Muscle of arm (tissue), 12 donors: ENCODE data around the gene PKP4. TPM values are rescaled to one million over a fixed set of nuclear protein-coding genes. Genes with fewer than 3 reads are reported as not detected.

Source experiments
- DNase-seq: peaks from one replicate; pipeline ENCODE4 v3.0.0-alpha.2; 2013
- polyA plus RNA-seq, 12 donors: library from polyadenylated mRNA; unstranded; fragments of 120-200 nt; gene quantifications; one replicate each; pipeline ENCODE4 v1.2.1, GENCODE V29; 2013; ENCODE audit not compliant: insufficient read length in 12 of 12

Gene PKP4
- polyA plus RNA-seq, 12 donors = 20.8 to 64.5 (median 29.0) TPM; not detected in 1

- DNase-seq = no peak
Measured at GRCh38 chr2:158495175-158495574, 38.4 kb downstream of the PKP4 start.

GRCh38 chr2:158496986-158497385, 40.2 kb downstream of the PKP4 start:
- DNase-seq = no peak

DNA sequence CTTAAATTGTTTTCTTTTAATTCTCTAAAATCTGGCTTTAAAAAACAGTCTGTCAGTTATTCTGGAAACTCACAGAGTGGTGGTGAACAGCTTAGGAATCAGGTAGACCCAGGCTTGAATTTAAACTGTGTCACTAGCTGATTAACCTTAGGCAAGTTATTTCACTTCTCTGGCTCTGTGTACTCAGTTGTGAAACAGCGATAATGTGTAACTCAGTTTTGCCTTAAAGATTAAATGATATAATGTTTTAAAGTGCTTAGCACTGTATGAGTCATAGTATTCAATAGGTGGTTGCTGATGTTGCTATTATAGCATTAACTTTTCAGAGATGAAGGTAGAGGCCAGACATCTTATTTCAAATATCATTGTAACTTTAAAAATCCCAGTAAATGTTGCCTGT, 40.7 kb downstream of the PKP4 start:
- no peak for DNase-seq

DNA sequence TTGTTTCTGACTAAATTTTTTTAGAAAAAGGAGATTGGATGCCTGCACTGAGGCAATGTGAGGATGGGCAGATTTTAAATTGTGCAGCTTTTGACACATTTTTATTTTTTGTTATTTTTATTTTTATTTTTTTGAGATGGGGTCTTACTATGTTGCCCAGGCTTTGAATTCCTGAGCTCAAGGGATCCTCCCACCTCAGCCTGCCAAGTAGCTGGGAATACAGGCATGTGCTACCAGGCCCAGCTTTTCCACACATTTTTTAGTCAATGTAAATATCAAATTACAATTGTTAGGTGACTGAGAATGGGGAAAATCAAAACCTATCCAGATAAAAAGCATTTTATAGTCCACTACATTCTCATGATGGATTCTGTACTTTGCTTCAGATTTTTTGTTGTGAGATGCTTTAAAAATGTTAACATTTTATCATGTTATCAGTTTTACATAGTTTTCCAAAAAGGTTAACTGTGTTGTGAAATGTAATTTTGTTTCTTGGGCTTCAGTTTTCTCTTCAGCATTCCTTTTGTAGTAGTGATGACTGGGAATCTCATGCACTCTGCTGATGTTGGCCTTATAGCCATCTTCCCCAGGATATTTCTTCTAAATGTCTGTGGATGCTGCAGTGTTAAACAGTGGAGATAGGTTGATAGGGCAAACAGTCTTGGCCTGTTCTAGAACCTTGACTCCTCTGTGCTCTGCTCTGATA, 41.4 kb downstream of the PKP4 start:
- no peak for DNase-seq

GRCh38 chr2:158498749-158499136, 42.0 kb downstream of the PKP4 start:
- no peak for DNase-seq

DNA sequence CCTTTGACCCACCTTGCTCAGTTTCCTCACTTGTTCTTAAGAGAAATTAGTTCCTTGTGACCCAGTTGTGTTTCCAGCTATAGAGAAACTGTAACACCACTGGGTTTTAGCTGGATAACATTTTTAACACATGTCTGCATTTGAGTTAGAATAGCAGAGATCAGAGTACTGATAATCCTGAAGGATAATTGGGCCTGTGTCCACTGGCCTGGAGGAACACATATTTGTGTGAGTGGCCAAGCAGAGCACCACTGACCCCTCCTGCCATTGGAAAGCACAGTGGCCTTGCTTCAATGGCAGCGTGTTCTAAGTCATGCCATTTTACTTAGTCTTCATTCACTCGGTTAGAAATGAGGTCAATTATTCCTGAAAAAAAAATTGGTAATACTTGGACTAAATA, 42.6 kb downstream of the PKP4 start:
- no peak for DNase-seq

- DNase-seq = no peak
Measured at GRCh38 chr2:158500333-158500732, 43.6 kb downstream of the PKP4 start.

DNA sequence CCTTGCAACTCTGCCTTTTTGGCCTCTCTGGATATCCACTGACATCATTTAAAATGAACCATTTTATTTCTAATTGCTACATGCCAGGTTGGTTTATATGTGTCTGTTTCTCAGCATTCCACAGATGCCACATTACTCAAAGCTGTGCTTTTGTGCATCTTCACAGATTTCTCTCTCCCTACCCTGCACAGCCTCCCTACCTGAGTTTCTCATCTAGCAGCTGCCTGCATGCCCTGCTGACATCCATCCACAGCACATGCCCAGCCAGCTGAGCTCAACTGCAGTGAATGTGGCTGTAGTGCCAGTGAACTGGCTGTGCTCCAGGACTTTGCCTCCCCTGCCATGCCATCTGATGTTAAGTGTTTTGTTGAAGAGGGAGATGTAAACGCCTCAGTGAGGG, 44.5 kb downstream of the PKP4 start:
- DNase-seq = no peak

- peak; percentile 54 for DNase-seq
Measured at GRCh38 chr2:158502974-158503373, 46.2 kb downstream of the PKP4 start.

- DNase-seq = no peak
Measured at GRCh38 chr2:158504088-158504487, 47.3 kb downstream of the PKP4 start.

DNA sequence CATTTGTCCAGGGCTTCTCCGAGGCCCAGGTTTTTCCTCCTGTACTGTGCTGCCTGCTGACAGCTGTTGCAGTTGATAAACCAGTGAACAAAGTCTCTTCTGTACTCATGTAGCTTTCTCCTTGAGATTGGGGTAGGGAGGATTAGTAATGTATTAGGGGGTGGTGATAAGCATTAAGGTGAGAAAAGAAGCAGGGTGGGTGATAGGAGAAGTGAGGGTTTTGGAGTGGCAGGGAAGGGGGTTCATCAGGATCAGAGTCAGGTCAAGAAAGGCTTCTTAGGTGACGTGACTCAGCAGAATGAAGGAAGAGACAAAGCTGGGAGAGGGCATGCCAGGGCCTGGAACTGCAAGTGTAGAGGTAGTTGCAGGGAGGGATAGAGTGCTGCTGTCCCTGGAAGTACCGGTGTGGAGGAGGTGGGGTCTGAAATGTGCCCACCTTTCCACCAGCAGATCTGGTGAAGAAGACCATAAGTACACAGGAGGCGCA, 48.7 kb downstream of the PKP4 start:
- no peak for DNase-seq

DNA sequence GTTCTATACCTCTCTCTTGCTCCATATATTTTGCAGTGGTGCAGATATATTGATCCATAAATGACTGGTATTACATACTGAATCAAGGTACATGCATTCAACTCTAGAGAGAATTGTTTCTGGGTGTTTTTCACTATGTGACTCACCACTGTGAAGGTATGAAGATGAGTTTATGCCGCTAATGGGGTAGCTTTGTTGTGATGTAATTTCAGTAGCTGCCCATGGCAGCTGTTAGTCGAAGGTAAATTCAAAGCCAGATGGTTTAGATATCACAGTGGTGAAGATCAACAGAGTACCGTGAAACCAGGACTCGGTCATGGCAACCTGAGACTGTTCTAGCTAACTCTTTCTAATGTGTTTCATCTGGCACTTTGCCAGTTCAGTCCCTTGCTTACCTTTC, 50.4 kb downstream of the PKP4 start:
- DNase-seq = no peak

GRCh38 chr2:158507679-158508078, 50.9 kb downstream of the PKP4 start:
- DNase-seq = no peak

DNA sequence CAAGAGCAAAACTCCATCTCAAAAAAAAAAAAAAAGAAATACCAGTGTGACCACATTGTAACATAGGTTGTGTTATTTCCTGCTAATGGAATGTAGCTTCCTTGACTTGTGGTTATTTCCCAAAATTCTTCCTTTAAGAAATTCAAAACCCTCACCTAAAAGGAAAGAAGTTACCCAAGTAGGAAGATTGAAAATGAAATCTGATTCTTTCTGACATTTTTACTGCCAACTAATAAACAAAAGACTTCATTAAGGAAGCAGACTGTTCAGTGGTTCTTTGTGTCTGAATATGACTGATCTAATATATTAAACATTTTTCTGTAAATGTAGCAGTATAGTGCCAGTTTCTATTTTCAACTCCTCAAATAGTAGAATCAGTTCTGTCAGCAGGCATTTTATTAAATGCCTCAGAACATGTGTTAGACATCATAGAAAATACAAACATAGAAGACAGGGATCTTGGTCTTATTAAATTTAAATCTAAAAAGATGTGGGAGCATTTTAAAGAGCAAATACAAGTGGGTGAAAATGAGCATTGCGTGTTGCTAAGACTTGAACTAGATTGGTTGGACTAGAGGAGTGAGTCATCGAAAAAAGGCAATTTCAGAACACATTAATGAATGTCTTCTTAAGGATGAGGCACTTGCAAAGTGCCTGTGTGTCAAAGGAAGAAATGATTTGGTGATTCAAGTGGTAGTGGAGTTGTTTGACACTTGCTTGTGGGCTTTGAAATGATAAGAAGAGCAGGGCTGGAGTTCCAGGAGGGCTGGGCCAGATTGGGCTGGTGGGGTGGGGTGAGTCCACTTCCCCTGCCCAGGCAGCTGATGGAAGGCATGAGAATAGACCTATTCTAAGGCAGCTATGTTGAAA, 53.4 kb downstream of the PKP4 start:
- DNase-seq = no peak

GRCh38 chr2:158510887-158511286, 54.1 kb downstream of the PKP4 start:
- DNase-seq = no peak

DNA sequence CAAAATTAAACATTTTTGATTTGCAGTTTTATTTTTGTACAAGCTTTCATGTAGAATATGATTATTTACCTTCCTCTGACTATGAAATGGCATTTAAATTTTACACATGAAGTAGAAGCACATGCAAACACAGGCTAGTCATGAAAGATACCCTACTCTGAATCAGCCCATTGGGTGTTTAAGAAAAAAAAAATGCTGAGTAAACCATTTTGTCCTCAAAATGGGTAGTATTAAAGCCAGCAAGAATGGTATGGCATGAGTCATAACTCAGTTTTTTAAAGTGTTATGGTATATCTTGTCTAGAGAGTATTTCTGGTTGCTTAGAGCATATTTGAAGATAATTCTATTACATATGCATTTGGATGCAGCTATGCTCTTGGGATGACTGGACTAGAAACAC, 55.0 kb downstream of the PKP4 start:
- no peak for DNase-seq

DNA sequence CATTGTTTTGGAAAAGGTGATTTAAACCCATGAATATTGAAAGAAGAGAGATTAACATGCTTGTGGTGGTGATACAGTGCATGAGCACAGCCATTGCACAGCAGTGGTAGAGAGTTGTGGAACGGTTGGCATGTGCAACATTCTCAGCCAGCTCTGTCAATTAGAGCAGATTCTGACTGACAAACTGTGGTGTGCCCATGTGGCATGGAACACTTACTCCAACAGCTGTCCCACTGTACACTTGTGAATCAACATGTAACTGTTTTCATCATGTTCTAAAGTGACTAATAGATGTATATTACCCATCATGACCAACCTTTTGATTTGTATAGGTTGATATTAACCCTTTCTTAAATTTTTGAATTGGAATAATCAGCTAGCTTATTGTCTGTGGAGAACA, 55.6 kb downstream of the PKP4 start:
- no peak for DNase-seq

DNA sequence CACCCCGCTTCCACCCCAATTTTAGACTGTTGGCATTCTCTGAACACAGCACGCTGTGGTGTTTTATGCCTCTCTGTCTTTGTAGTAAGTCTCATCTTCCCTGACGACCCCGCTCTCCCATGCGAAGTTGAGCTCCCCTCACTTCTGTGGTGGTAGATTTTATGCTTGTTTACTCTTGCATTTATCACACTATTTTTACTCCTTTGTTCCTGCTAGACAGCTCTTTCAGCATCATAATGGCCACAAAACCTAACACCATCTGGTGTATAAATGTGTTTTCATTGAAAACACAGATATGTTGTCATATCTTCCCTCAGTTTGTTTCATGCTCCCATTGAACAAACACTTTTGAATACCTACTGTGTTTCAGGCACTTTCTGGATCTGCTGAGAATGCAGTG, 57.1 kb downstream of the PKP4 start:
- DNase-seq = no peak

DNA sequence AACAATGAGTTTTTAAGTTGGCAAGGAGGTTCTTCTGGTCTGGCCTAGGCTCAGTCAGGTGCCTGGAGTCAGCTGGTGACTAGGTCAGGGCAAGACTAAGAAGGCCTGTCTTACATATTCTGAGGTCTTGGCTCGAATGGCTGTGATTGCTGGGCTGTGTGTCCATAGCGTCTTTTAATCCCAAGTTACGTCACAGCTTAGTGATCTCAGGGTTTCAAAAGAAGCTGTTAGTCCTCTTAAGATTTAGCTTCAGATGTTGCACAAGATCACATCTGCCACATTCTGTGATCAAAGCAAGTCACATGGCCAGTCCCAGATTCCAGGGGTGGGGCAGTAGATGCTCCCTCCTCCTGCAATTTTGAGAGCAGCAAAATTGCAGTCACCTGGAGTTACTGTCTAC, 61.3 kb downstream of the PKP4 start:
- no peak for DNase-seq

- no peak for DNase-seq
Measured at GRCh38 chr2:158519481-158519880, 62.7 kb downstream of the PKP4 start.

- DNase-seq = no peak
Measured at GRCh38 chr2:158529379-158530259, 72.9 kb downstream of the PKP4 start.

- DNase-seq = no peak
Measured at GRCh38 chr2:158530829-158531228, 74.1 kb downstream of the PKP4 start.
